Measurements from ENCODE around the gene KDM5A.
"Not testable (repeated sequence)": the region's sequence is repeated elsewhere in the genome, so short reads cannot be mapped to it uniquely, and the experiment has no call there.

KDM5A gene

DNA sequence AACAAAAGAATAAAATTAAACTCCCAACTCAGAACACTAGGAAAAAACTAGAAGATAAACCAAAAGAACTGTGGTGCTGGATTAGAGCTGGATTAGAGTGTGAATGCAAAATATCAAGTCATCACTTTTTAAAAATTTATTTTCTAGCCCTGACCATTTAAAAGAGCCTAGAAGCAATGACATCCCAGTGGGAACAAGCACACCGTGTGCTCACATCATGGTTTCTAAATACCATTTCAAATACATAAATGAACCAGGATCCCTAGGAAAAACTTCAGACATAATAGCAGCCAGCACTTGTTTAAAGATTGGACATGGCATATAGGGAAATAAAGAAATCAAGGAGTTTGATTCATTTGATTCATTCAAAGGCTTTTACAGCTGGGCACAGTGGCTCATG, 30.0 kb downstream of the KDM5A start:
- TF ChIP-seq CTCF (IDR thresholded peaks at IDR 0.05; ENCODE audit: borderline replicate concordance, insufficient read depth, low read depth, low read length) = no peak
- no peak overlapping the region for H3K4me3 ChIP-seq (ENCODE audit: low read depth, low read length)

DNA sequence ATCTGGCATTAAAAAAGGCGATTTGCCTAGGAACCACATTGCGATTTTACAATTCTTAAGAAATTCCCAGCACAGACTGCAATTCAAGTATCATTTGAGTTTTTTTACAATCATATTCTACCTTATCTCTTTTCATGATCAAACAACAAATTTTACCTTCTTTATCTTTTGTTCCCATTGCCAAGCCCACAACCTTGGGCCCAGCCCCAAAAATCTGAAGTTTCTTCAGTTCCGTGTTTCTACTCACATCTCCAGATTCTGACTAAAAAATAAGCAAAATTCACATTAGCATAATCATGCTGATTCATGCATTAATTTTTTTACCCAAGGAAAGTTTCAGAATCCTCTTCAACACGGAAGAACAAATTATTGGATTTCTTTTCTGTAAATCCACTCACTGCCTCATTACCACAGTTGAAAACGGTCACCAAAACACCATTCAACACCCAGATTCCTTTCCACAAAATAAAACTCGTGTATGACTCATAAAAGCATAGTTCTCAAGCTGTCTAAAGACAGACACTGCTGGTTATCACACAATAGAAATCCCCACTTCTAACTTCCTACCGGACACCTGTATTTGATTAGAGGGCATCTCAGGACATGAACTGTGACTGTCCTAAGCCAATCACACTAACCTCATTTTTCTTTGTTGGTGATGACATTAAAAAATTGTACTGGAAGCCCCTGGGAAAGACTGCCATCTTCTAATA, 32.7 kb downstream of the KDM5A start:
- no peak for TF ChIP-seq CTCF (IDR thresholded peaks at IDR 0.05; ENCODE audit: borderline replicate concordance, insufficient read depth, low read depth, low read length)
- no peak overlapping the region for H3K4me3 ChIP-seq (ENCODE audit: low read depth, low read length)

- not testable (repeated sequence) for H3K4me3 ChIP-seq (ENCODE audit: low read depth, low read length)
Observed at GRCh38 chr12:351197-351596, 37.9 kb downstream of the KDM5A start.

DNA sequence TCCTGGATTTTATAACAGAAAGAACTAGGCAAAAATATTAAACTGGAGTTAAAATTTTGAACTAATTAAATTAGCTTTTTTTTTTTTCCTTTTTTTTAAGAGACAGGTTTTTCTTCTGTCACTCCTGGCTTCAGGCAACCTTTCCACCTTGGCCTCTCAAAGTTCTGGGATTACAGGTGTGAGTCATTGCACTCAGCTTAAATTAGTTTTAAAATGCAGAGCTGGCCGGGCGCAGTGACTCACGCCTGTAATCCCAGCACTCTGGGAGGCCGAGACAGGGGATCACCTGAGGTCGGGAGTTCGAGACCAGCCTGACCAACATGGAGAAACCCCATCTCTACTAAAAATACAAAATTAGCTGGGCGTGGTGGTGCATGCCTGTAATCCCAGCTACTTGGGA, 39.5 kb downstream of the KDM5A start:
- H3K4me3 ChIP-seq (ENCODE audit: low read depth, low read length) = not testable (repeated sequence)

DNA sequence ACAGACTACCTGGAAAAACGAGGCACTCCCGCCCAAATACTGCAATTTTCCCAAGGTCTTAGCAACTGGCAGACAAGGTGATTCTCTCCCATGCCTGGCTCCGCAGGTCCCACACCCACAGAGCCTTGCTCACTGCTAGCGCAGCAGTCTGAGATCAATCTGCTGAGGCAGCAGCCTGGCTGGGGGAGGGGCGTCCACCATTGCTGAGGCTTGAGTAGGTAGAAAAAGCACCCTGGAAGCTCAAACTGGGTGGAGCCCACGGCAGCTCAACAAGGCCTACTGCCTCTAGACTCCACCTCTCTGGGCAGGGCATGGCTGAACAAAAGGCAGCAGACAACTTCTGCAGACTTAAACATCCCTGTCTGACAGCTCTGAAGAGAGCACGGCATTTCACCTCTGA, 46.1 kb downstream of the KDM5A start:
- H3K4me3 ChIP-seq (ENCODE audit: low read depth, low read length) = not testable (repeated sequence)

GRCh38 chr12:337039-337438, 52.1 kb downstream of the KDM5A start:
- TF ChIP-seq CTCF (IDR thresholded peaks at IDR 0.05; ENCODE audit: borderline replicate concordance, insufficient read depth, low read depth, low read length) = no peak
- no peak overlapping the region for H3K4me3 ChIP-seq (ENCODE audit: low read depth, low read length)

DNA sequence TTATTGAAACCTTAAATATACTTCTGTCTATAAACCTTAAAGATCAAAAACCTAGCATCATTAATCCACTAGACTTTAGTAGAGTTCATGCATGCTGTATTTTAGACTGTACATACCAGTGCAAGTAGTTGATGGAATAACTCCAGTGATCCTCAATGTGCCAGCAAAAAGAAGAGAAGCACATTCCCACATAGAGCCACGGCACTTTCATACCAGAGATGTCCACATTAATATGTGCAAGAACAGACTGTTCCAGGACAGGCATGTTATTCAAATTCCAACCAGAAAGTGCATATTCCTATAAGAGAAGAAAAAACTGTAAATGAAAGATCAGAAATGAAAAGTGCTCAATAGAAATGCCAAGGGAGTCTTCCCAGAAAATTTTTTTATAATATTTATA, 55.0 kb downstream of the KDM5A start:
- no peak for TF ChIP-seq CTCF (IDR thresholded peaks at IDR 0.05; ENCODE audit: borderline replicate concordance, insufficient read depth, low read depth, low read length)
- H3K4me3 ChIP-seq (ENCODE audit: low read depth, low read length) = no peak overlapping the region

- no peak overlapping the region for H3K4me3 ChIP-seq (ENCODE audit: low read depth, low read length)
- no peak for TF ChIP-seq CTCF (IDR thresholded peaks at IDR 0.05; ENCODE audit: borderline replicate concordance, insufficient read depth, low read depth, low read length)
Observed at GRCh38 chr12:332581-333205, 56.4 kb downstream of the KDM5A start.

- no peak overlapping the region for H3K4me3 ChIP-seq (ENCODE audit: low read depth, low read length)
- no peak for TF ChIP-seq CTCF (IDR thresholded peaks at IDR 0.05; ENCODE audit: borderline replicate concordance, insufficient read depth, low read depth, low read length)
Observed at GRCh38 chr12:331287-331686, 57.8 kb downstream of the KDM5A start.

Measured in GM12875 (cell line).